Omental fat pad (tissue), 4 donors: ENCODE data around the gene AZGP1. TPM values are rescaled to one million over a fixed set of nuclear protein-coding genes. Genes with fewer than 3 reads are reported as not detected.

Source experiments
- ATAC-seq: fragments of 150-250 bp; one replicate; pipeline ENCODE4 v1.9.1; 2016; ENCODE audit warnings: mild to moderate bottlenecking, moderate library complexity; ENCODE audit not compliant: low FRiP score
- DNase-seq: peaks from one replicate; pipeline ENCODE4 v3.0.0-alpha.2; 2019; ENCODE audit warnings: low spot score
- total RNA-seq, 4 donors: library from RNA; depleted of rRNA; stranded (reverse); fragments of >200 nt; gene quantifications; one replicate each; pipeline ENCODE4 v1.1.0, GENCODE V29; 2016
- TF ChIP-seq, protein P1 (sequence below), 3 donors: fragments of 450-650 bp; IDR thresholded peaks; one replicate each; pipeline ENCODE4 v1.5.1; 2016 to 2017; ENCODE audit warnings: antibody characterized with exemption in 3 of 3, mild to moderate bottlenecking in 3 of 3, moderate library complexity in 2 of 3

AZGP1 gene
- total RNA-seq, 4 donors from 2014 or later, result 70.9 to 155 (median 92.1) TPM

DNA sequence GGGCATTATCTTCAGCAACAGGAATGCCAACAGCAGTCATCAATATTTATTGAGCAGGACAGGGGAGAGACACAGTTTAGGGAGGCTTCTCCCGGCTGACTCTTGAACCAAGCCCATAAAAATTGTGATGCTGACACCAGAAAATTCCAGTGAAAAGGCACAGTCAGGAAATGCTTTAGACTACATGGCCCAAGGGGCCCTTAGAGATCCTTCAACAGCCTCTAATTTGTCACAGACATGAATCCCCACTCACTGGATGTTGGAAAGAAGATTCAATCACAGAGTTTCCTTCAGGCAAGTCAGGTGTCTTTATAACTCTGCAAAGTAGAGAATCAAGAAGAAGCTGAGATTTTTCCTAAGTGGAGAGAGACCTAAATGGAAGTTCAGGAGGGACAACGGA lies 47.6 kb downstream of the AZGP1 start:
- TF ChIP-seq, protein P1, sequence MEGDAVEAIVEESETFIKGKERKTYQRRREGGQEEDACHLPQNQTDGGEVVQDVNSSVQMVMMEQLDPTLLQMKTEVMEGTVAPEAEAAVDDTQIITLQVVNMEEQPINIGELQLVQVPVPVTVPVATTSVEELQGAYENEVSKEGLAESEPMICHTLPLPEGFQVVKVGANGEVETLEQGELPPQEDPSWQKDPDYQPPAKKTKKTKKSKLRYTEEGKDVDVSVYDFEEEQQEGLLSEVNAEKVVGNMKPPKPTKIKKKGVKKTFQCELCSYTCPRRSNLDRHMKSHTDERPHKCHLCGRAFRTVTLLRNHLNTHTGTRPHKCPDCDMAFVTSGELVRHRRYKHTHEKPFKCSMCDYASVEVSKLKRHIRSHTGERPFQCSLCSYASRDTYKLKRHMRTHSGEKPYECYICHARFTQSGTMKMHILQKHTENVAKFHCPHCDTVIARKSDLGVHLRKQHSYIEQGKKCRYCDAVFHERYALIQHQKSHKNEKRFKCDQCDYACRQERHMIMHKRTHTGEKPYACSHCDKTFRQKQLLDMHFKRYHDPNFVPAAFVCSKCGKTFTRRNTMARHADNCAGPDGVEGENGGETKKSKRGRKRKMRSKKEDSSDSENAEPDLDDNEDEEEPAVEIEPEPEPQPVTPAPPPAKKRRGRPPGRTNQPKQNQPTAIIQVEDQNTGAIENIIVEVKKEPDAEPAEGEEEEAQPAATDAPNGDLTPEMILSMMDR (IDR thresholded peaks at IDR 0.05), result no peak
- DNase-seq (no peak), ATAC-seq (no peak)

DNA sequence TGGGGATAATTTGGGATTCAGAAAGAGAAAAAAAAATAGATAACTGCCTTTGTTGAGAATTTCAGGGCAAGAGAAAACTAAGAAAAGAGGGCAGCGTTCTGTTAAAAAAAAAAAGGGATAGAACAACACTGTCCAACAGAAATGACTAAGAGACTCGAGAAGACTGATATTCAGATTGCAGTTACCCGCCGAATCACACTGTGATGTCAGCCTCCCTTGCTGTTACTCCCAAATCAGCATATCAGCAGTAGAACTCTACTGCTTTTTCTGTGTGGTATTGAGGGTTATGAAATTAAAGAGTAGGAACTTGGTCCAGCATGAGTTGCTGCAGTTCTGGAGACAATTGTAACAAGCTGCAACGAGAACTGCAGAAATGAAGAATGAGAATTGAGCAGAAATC lies 48.3 kb downstream of the AZGP1 start:
- ATAC-seq (no peak), DNase-seq (no peak)
- TF ChIP-seq, protein P1 (IDR thresholded peaks at IDR 0.05), result no peak

DNA sequence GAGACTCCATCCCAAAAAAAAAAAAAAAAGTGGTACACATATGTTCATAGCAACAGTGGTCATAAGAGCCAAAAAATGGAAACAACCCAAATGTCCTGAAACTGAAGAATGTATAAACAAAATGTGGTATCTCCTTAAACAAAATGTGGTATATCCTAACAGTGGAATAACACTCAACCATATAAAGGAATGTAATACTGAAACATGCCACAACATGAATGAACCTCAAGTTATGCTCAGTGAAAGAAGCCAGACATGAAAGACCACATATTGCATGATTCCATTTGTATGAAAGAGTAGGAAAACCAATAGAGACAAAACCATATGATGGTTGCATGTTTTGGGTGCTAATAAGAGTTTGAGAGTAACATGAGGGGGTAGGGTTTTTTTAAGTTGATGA lies 49.5 kb downstream of the AZGP1 start:
- DNase-seq (no peak), ATAC-seq (no peak)
- TF ChIP-seq, protein P1 (IDR thresholded peaks at IDR 0.05), result no peak

DNA sequence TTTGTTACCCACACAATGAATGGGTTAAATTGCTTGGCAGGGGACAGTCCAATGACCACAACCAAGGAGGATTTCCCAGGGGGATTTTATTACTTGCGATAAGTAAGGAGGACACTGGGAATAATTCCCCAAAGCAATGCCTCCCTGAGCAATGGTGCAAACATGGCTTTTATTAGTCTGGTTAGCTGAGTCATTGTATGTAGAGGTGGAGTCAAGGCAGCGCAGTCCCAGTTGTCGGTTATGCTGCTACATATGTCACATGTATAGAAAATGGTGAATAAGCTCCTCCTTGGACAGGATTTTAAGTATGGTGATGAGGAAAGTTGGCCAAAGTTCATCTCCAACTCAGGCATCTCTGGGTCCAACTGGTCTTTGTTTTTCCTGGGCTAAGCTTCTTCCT lies 52.6 kb downstream of the AZGP1 start:
- no peak for ATAC-seq
- TF ChIP-seq, protein P1 (IDR thresholded peaks at IDR 0.05), result no peak
- no peak for DNase-seq

DNA sequence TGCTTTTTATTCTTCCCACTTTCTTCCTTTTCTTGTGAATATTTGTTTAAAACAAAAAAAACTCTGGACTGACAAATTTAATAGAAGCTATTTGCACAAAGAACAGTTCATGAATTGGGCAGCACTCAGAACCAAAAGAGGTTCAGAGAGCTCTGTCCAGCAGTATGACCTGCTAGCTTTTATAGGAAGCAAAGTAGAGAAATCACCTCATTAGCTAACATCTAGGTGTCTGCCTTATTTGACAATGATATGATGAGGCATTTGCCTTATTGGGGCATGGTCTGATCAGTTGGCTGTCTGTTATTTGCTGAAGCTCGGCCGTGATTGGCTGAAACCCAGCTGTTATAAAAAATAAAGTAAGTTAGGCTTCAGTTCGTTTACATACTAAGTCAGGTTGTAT lies 55.7 kb downstream of the AZGP1 start:
- TF ChIP-seq, protein P1 (IDR thresholded peaks at IDR 0.05), result no peak
- DNase-seq, result no peak
- ATAC-seq, result no peak

DNA sequence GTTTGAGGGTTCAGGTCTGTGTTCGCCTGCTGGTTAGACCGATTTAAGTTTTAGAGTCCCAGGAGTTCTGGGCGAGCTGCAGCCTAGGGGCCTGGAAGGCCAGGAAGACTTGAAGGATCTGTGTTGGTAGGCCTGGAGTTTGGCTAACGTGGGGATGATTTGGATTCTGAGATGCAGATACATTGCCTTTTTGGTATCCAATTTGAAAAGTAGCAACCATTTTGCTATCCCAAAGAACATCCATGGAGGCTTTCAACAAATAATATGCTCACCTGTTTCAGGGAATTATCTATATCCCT lies 56.1 kb downstream of the AZGP1 start:
- no peak for DNase-seq
- TF ChIP-seq, protein P1 (IDR thresholded peaks at IDR 0.05), result no peak
- ATAC-seq, result peak; percentile 18

DNA sequence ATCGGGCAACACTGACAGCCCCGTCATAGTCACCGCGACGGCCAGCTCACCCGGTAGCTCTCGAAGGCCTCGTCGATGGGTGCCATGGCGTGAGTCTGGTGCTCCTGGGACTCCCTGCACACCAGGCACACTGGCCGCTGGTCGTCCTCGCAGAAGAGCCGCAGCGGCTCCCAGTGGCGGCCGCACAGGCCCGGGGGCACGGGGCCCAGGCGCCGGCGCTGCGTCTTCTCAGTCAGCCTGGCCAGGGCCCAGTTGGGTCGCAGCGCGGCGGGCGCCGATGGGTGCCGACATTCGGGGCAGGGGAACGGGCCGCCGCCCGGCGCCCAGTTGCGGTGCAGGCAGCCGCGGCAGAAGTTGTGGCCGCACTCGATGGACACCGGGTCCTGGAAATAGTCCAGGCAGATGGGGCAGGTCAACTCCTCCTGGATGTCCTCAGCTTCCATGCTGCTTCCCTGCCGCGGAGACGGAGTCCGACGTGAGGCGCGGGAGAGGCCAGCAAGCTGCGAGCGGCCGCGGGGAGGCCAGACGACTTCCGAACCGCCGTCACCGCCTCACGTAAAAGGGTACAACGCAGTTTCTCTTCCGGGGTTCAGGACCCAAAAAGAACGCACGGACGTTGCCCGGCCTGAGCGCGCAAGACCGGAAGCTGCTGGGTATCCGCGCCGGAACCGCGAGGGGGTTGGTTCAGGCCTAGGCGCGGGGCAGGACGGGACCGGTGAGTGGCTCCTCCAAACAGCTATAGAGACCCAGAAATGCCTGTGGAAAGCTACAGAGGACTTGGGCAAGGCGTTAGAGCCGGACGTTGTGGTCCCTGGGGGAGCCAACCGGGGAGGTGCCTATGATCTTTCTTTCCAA lies 56.6 kb downstream of the AZGP1 start, which contains the start of gene TRIM4:
TSS of gene TRIM4 (minus strand) at position 572 of the 855 bp plus-strand sequence. CDS start at position 443, 129 bp downstream.
- ATAC-seq (peak; percentile 99), DNase-seq (peak; percentile 75)
- TF ChIP-seq, protein P1 (IDR thresholded peaks at IDR 0.05), result no peak
